ENCODE measurements around the gene ACOX1. TPM values are rescaled to one million over a fixed set of nuclear protein-coding genes. Genes with fewer than 3 reads are reported as not detected.

The ACOX1 gene
- total and polyA plus RNA-seq, 2 of the 13 experiments (the other 11 are each of a cell fraction or from before 2014, with no cell fraction given), result 86.4 to 120 TPM

- Histone ChIP-seq H3K36me3 (replicated peaks in 1 of 2; ENCODE audit: control insufficient read depth in 1 of 2, insufficient read depth in 2 of 2, low read length in 2 of 2) (peaks cover 0 to 2% of the 10 kb centered on the region in 2 experiments; a peak in 1 of 5 replicates), H4K20me1 (ENCODE audit: insufficient read depth, low read length) (no peaks in the 10 kb centered on the region), H3K27me3 (ENCODE audit: control insufficient read depth in 1 of 2, insufficient read depth in 2 of 2, low read length in 2 of 2) (no peaks in the 10 kb centered on the region), H3K27ac (ENCODE audit: extremely low read length, insufficient read depth, low read length) (peak overlapping the region; percentile 83), H3K4me2 (ENCODE audit: low read depth, low read length) (no peak overlapping the region), H3K79me2 (ENCODE audit: insufficient read depth, low read length) (no peaks in the 10 kb centered on the region), H3K9me3 (ENCODE audit: low read length) (no peaks in the 10 kb centered on the region), H3K9ac (ENCODE audit: insufficient read depth, low read depth, low read length) (0 out of 2 replicates have a peak overlapping the region, but pooled peaks have one; percentile 2), H2AFZ (ENCODE audit: low read length) (no peak overlapping the region), H3K4me1 (ENCODE audit: insufficient read depth, low read length) (peaks cover 62% of the 10 kb centered on the region), H3K4me3 (replicated peaks in 1 of 3; ENCODE audit: insufficient read depth in 1 of 3, low read depth in 2 of 3, low read length in 3 of 3) (no peak overlapping the region)
- CTCF ChIA-PET (ENCODE audit: low intra/inter-chr PET ratio, low total read pairs), result interaction anchor here (0.8 to 3.9 kb wide), 3 partner anchors 10 to 108 kb away, joined by 3 to 55 read pairs (median 4); partner anchors contain the start of gene MRPL38
- intact Hi-C loops (cut with micrococcal nuclease; ENCODE audit: unreplicated experiment), result no loop called here
- ATAC-seq (no peak), DNase-seq (ENCODE audit: low spot score) (no peak), FAIRE-seq (no peak)
- no TSS peak for BruUV-seq (replicated peaks)
- 0 out of 2 replicates have a peak, but pooled peaks have one; percentile 9 for TF ChIP-seq PBX2 (CRISPR knock-in tag; IDR thresholded peaks at IDR 0.05)
- TF ChIP-seq ZNF75D (CRISPR knock-in tag; IDR thresholded peaks at IDR 0.05; ENCODE audit: borderline replicate concordance), result no peak
- 0 out of 2 replicates have a peak, but pooled peaks have one; percentile 53 for TF ChIP-seq JUND (CRISPR knock-in tag; IDR thresholded peaks at IDR 0.05)
- 0 out of 2 replicates have a peak, but pooled peaks have one; percentile 83 for TF ChIP-seq ZNF550 (CRISPR knock-in tag; IDR thresholded peaks at IDR 0.05; ENCODE audit: borderline replicate concordance)
- TF ChIP-seq ZNF567 (CRISPR knock-in tag; IDR thresholded peaks at IDR 0.05; ENCODE audit: borderline replicate concordance), result no peak
- TF ChIP-seq ZNF768 (CRISPR knock-in tag; IDR thresholded peaks at IDR 0.05), result peak; percentile 68; the same call in 1 of the 2 replicates
- peak; percentile 3; the same call in 1 of the 2 replicates for TF ChIP-seq POLR2AphosphoS5 (IDR thresholded peaks at IDR 0.05; ENCODE audit: low read depth, low read length)
- TF ChIP-seq SP4 (CRISPR knock-in tag; IDR thresholded peaks at IDR 0.05), result 0 out of 2 replicates have a peak, but pooled peaks have one; percentile 49
- TF ChIP-seq SATB2 (CRISPR knock-in tag; IDR thresholded peaks at IDR 0.05), result no peak
- peak; percentile 9 for TF ChIP-seq RBM39 (IDR thresholded peaks at IDR 0.05; ENCODE audit: low read depth, low read length, poor library complexity, severe bottlenecking)
- TF ChIP-seq BCL3 (CRISPR knock-in tag; IDR thresholded peaks at IDR 0.05), result peak; percentile 25; the same call in 1 of the 2 replicates
- TF ChIP-seq HNF4G (IDR thresholded peaks at IDR 0.05; ENCODE audit: borderline replicate concordance, low read depth, low read length), result no peak
- 0 out of 2 replicates have a peak, but pooled peaks have one; percentile 32 for TF ChIP-seq HNF4G (CRISPR knock-in tag; IDR thresholded peaks at IDR 0.05; ENCODE audit: borderline replicate concordance, low read depth)
- no peak for TF ChIP-seq ZSCAN20 (CRISPR knock-in tag; IDR thresholded peaks at IDR 0.05; ENCODE audit: borderline replicate concordance)
- 0 out of 2 replicates have a peak, but pooled peaks have one; percentile 38 for TF ChIP-seq ZNF329 (CRISPR knock-in tag; IDR thresholded peaks at IDR 0.05; ENCODE audit: low read depth)
- WGBS (ENCODE audit: low lambda C conversion rate), result 87% methylated on average over 8 of the region's 8 CpGs
- in situ Hi-C loops (cut with HindIII; ENCODE audit: extremely low pct_ligation_motif_present, low pct_unique_long_range_greater_than_20kb), result loop anchor here (5.0 kb wide), 2 partner anchors 48 to 98 kb away; no protein-coding TSS in a partner anchor
- POLR2A ChIA-PET, result interaction anchor here (0.6 to 14.3 kb wide), 13 partner anchors 8 to 149 kb away, joined by 3 to 481 read pairs (median 8); partner anchors contain the start of genes ACOX1, FBF1, MRPL38 and TEN1
Measured at GRCh38 chr17:76004750-76005262, 25.8 kb upstream of the ACOX1 start.
